IPS-18c (cell line): Measurements from ENCODE around the gene GRM1.
A peak's percentile ranks its signal among the peaks of the same experiment; 100 is the strongest.

ENCODE experiments used
- H3K4me3 ChIP-seq: 2 replicates; pipeline ENCODE4 v1.7.0; 2013; ENCODE audit warnings: low read depth, mild to moderate bottlenecking, low read length, moderate library complexity; ENCODE audit not compliant: insufficient read depth
- H3K9me3 ChIP-seq: one replicate; pipeline ENCODE4 v1.6.1; 2013; ENCODE audit warnings: mild to moderate bottlenecking, low read length, moderate library complexity; ENCODE audit not compliant: control insufficient read depth, insufficient read depth

The GRM1 gene

GRCh38 chr6:146426516-146426915, 397.7 kb downstream of the GRM1 start:
- no peak overlapping the region for H3K4me3 ChIP-seq
- H3K9me3 ChIP-seq: no peaks in the 10 kb centered on the region

- no peak overlapping the region for H3K4me3 ChIP-seq
- no peaks in the 10 kb centered on the region for H3K9me3 ChIP-seq
Measured at GRCh38 chr6:146429831-146430230, 401.0 kb downstream of the GRM1 start.

- H3K4me3 ChIP-seq: peak overlapping the region; percentile 56
- H3K9me3 ChIP-seq: no peaks in the 10 kb centered on the region
Measured at GRCh38 chr6:146433881-146434731, 405.2 kb downstream of the GRM1 start.

- Histone ChIP-seq H3K9me3 (no peaks in the 10 kb centered on the region), H3K4me3 (peak overlapping the region; percentile 56)
Measured at GRCh38 chr6:146434732-146435390, 406.0 kb downstream of the GRM1 start.

- Histone ChIP-seq H3K4me3 (no peak overlapping the region), H3K9me3 (no peaks in the 10 kb centered on the region)
Measured at GRCh38 chr6:146441907-146442306, 413.0 kb downstream of the GRM1 start.

- no peak overlapping the region for H3K4me3 ChIP-seq
- no peaks in the 10 kb centered on the region for H3K9me3 ChIP-seq
Measured at GRCh38 chr6:146444189-146444588, 415.3 kb downstream of the GRM1 start.

- no peak overlapping the region for H3K4me3 ChIP-seq
- no peaks in the 10 kb centered on the region for H3K9me3 ChIP-seq
Measured at GRCh38 chr6:146445233-146445632, 416.4 kb downstream of the GRM1 start.

GRCh38 chr6:146456886-146457285, 428.0 kb downstream of the GRM1 start:
- peaks cover 2% of the 10 kb centered on the region for H3K9me3 ChIP-seq
- no peak overlapping the region for H3K4me3 ChIP-seq

GRCh38 chr6:146460941-146461340, 432.1 kb downstream of the GRM1 start:
- no peaks in the 10 kb centered on the region for H3K9me3 ChIP-seq
- H3K4me3 ChIP-seq: no peak overlapping the region

GRCh38 chr6:146470091-146470770, 441.4 kb downstream of the GRM1 start:
- Histone ChIP-seq H3K9me3 (no peaks in the 10 kb centered on the region), H3K4me3 (no peak overlapping the region)

- no peak overlapping the region for H3K4me3 ChIP-seq
Measured at GRCh38 chr6:146472918-146473317, 444.1 kb downstream of the GRM1 start.

GRCh38 chr6:146481527-146481926, 452.7 kb downstream of the GRM1 start:
- Histone ChIP-seq H3K9me3 (no peaks in the 10 kb centered on the region), H3K4me3 (no peak overlapping the region)

More at GRCh38 chr6:146472918-146473317, 444.1 kb downstream of the GRM1 start:
- no peaks in the 10 kb centered on the region for H3K9me3 ChIP-seq

- H3K9me3 ChIP-seq: no peaks in the 10 kb centered on the region
- no peak overlapping the region for H3K4me3 ChIP-seq
Measured at GRCh38 chr6:146484411-146484810, 455.5 kb downstream of the GRM1 start.
